ENCODE data around the gene OPCML. TPM values are rescaled to one million over a fixed set of nuclear protein-coding genes. Genes with fewer than 3 reads are reported as not detected.
"Not testable (repeated sequence)": the region's sequence is repeated elsewhere in the genome, so short reads cannot be mapped to it uniquely, and the experiment has no call there.

OPCML gene
- total and polyA plus RNA-seq, 2 donors (not counting 1 experiment from before 2014, with no cell fraction given), result not detected

- Histone ChIP-seq H4K20me1 (ENCODE audit: control insufficient read depth, insufficient read depth, low read length, poor library complexity, severe bottlenecking) (no peaks in the 10 kb centered on the region), H3K9ac (ENCODE audit: low read length) (no peak overlapping the region), H3K4me3 (ENCODE audit: control extremely low read depth in 1 of 5, extremely low read depth in 1 of 5, insufficient read depth in 1 of 5, low read depth in 2 of 5, low read length in 4 of 5) (no peak overlapping the region), H2AFZ (ENCODE audit: insufficient read depth, low read depth, low read length, poor library complexity, severe bottlenecking) (no peak overlapping the region), H3K79me2 (ENCODE audit: control insufficient read depth, insufficient read depth, low read length) (no peaks in the 10 kb centered on the region), H3K27ac (ENCODE audit: low read length in 2 of 2) (no peak overlapping the region), H3K36me3 (replicated peaks in 1 of 2; ENCODE audit: control extremely low read depth in 1 of 2, control insufficient read depth in 1 of 2, extremely low read depth in 1 of 2, insufficient read depth in 2 of 2, low read length in 1 of 2) (no peaks in the 10 kb centered on the region), H3K27me3 (replicated peaks in 1 of 4; ENCODE audit: control extremely low read depth in 1 of 4, control insufficient read depth in 3 of 4, insufficient read depth in 4 of 4, low read length in 3 of 4) (no peaks in the 10 kb centered on the region), H3K4me2 (replicated peaks; ENCODE audit: low read depth, low read length, poor library complexity, severe bottlenecking) (no peak overlapping the region), H3K9me3 (ENCODE audit: control extremely low read depth in 1 of 3, control insufficient read depth in 2 of 3, insufficient read depth in 1 of 3, low read length in 2 of 3) (peaks cover 0 to 2% (median 0%) of the 10 kb centered on the region in 3 donors), H3K4me1 (ENCODE audit: control insufficient read depth in 2 of 2, insufficient read depth in 2 of 2, low read length in 2 of 2) (no peaks in the 10 kb centered on the region)
- CTCF ChIA-PET, result no interaction called here
- intact Hi-C loops (cut with micrococcal nuclease), result no loop called here
- Mint-ChIP-seq H3K27me3 (no peaks in the 10 kb centered on the region), H3K9me3 (ENCODE audit: insufficient read depth) (peaks cover 6% of the 10 kb centered on the region), H3K4me1 (no peaks in the 10 kb centered on the region), H3K4me3 (no peak overlapping the region), H3K27ac (no peak overlapping the region)
- POLR2A ChIA-PET, result no interaction called here
- 90% methylated on average over 2 of the region's 3 CpGs for WGBS (ENCODE audit: insufficient coverage)
- DNase-seq (no peak), ATAC-seq (ENCODE audit: low read depth) (no peak)
- no peak for TF ChIP-seq EZH2 (IDR thresholded peaks at IDR 0.05; ENCODE audit: borderline replicate concordance, insufficient read depth, low read depth, low read length, poor library complexity, severe bottlenecking)
Measured at GRCh38 chr11:132379540-132379939, 1152.8 kb downstream of the OPCML start.

DNA sequence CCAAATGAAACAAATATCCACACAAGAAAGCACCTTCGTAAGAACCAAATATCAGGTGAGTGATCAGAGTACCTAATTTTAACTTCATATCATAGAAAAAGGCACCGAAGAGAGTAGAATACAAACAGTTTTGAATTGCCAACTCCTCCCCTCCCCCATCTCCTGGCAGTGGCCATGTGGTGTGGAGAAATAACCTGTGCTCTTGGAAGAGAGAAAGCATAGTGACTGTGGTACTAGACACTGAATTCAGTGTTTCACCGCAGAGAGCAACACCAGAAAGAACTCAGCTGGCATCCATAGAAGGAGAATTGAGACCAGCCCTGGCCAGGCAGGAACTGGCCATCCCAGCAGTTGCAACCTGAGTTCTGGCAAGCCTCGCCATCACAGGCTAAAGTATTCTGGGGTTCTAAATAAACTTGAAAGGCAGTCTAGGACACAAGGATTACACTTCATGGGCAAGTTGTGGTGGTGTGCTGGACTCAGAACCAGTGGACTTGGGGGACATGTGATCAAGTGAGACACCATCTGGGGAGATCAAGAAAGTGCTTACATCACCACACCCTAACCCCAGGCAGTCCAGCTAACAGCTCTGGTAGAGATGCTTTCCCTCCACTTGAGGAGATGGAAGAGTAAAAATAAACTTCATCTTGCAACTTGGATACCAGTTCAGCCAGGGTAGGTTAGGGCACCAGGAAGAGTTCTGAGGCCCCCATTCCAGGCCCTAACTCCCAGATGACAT, 1158.7 kb downstream of the OPCML start:
- H3K27me3 ChIP-seq (replicated peaks in 1 of 4; ENCODE audit: control extremely low read depth in 1 of 4, control insufficient read depth in 3 of 4, insufficient read depth in 4 of 4, low read length in 3 of 4), result no peaks in the 10 kb centered on the region
- no peaks in the 10 kb centered on the region for H3K27me3 Mint-ChIP-seq
- no peak for ATAC-seq (ENCODE audit: low read depth)
- H4K20me1 ChIP-seq (ENCODE audit: control insufficient read depth, insufficient read depth, low read length, poor library complexity, severe bottlenecking), result no peaks in the 10 kb centered on the region
- no peaks in the 10 kb centered on the region for H3K4me1 ChIP-seq (ENCODE audit: control insufficient read depth in 2 of 2, insufficient read depth in 2 of 2, low read length in 2 of 2)
- intact Hi-C loops (cut with micrococcal nuclease), result no loop called here
- CTCF ChIA-PET, result no interaction called here
- no peaks in the 10 kb centered on the region for H3K79me2 ChIP-seq (ENCODE audit: control insufficient read depth, insufficient read depth, low read length)
- no peaks in the 10 kb centered on the region for H3K4me1 Mint-ChIP-seq
- H3K4me2 ChIP-seq (replicated peaks; ENCODE audit: low read depth, low read length, poor library complexity, severe bottlenecking), result no peak overlapping the region
- peaks cover 2% of the 10 kb centered on the region for H3K9me3 Mint-ChIP-seq (ENCODE audit: insufficient read depth)
- no peak overlapping the region for H3K27ac Mint-ChIP-seq
- H3K4me3 ChIP-seq (ENCODE audit: control extremely low read depth in 1 of 5, extremely low read depth in 1 of 5, insufficient read depth in 1 of 5, low read depth in 2 of 5, low read length in 4 of 5), result no peak overlapping the region
- no peaks in the 10 kb centered on the region for H3K36me3 ChIP-seq (replicated peaks in 1 of 2; ENCODE audit: control extremely low read depth in 1 of 2, control insufficient read depth in 1 of 2, extremely low read depth in 1 of 2, insufficient read depth in 2 of 2, low read length in 1 of 2)
- no peak overlapping the region for H2AFZ ChIP-seq (ENCODE audit: insufficient read depth, low read depth, low read length, poor library complexity, severe bottlenecking)
- TF ChIP-seq EZH2 (IDR thresholded peaks at IDR 0.05; ENCODE audit: borderline replicate concordance, insufficient read depth, low read depth, low read length, poor library complexity, severe bottlenecking), result no peak
- no peak for TF ChIP-seq CTCF (IDR thresholded peaks at IDR 0.05)
- peaks cover 0 to 2% (median 0%) of the 10 kb centered on the region in 3 donors for H3K9me3 ChIP-seq (ENCODE audit: control extremely low read depth in 1 of 3, control insufficient read depth in 2 of 3, insufficient read depth in 1 of 3, low read length in 2 of 3)
- H3K27ac ChIP-seq (ENCODE audit: low read length in 2 of 2), result no peak overlapping the region
- H3K9ac ChIP-seq (ENCODE audit: low read length), result no peak overlapping the region
- POLR2A ChIA-PET, result no interaction called here
- 88% methylated on average over 3 of the region's 4 CpGs for WGBS (ENCODE audit: insufficient coverage)
- H3K4me3 Mint-ChIP-seq, result no peak overlapping the region
- DNase-seq, result no peak

- H3K27me3 ChIP-seq (replicated peaks in 1 of 4; ENCODE audit: control extremely low read depth in 1 of 4, control insufficient read depth in 3 of 4, insufficient read depth in 4 of 4, low read length in 3 of 4); H3K4me1 ChIP-seq (ENCODE audit: control insufficient read depth in 2 of 2, insufficient read depth in 2 of 2, low read length in 2 of 2); H3K27ac Mint-ChIP-seq; H4K20me1 ChIP-seq (ENCODE audit: control insufficient read depth, insufficient read depth, low read length, poor library complexity, severe bottlenecking); H3K4me2 ChIP-seq (replicated peaks; ENCODE audit: low read depth, low read length, poor library complexity, severe bottlenecking); H3K4me1 Mint-ChIP-seq; H2AFZ ChIP-seq (ENCODE audit: insufficient read depth, low read depth, low read length, poor library complexity, severe bottlenecking); POLR2A ChIA-PET; H3K9me3 ChIP-seq (ENCODE audit: control extremely low read depth in 1 of 3, control insufficient read depth in 2 of 3, insufficient read depth in 1 of 3, low read length in 2 of 3); H3K36me3 ChIP-seq (replicated peaks in 1 of 2; ENCODE audit: control extremely low read depth in 1 of 2, control insufficient read depth in 1 of 2, extremely low read depth in 1 of 2, insufficient read depth in 2 of 2, low read length in 1 of 2); H3K27me3 Mint-ChIP-seq; H3K9ac ChIP-seq (ENCODE audit: low read length); H3K4me3 Mint-ChIP-seq; CTCF ChIA-PET; intact Hi-C loops (cut with micrococcal nuclease); H3K79me2 ChIP-seq (ENCODE audit: control insufficient read depth, insufficient read depth, low read length); ATAC-seq (ENCODE audit: low read depth); H3K4me3 ChIP-seq (ENCODE audit: control extremely low read depth in 1 of 5, extremely low read depth in 1 of 5, insufficient read depth in 1 of 5, low read depth in 2 of 5, low read length in 4 of 5); H3K27ac ChIP-seq (ENCODE audit: low read length in 2 of 2); H3K9me3 Mint-ChIP-seq (ENCODE audit: insufficient read depth); DNase-seq: not testable (repeated sequence)
Measured at GRCh38 chr11:132370114-132370513, 1162.2 kb downstream of the OPCML start.
